ENCODE measurements around the gene PCSK6. TPM values are rescaled to one million over a fixed set of nuclear protein-coding genes. Genes with fewer than 3 reads are reported as not detected.

The PCSK6 gene
- polyA plus RNA-seq, 2 donors = 5.4 to 6.5 TPM

DNA sequence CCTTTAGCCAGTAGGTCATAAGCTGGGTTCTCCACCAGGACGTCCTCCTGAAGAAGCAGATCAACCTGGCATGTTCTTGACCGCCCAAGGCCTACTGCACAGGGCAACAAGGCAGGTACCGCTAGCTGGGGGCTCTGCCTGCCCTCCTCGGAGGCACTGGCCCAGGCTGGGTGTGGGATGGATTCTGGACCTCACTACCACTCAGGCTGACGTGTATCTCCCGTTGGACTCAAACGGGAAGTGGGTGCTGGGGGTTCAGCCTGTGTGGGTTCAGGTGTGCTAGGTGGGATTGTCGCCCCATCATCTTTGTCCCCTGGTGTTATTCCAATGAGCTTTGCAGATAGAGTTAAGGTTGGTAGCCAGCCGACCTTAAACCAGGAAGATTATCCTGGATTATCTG, 99.4 kb downstream of the PCSK6 start:
- WGBS, 2 donors = 83 to 86% methylated on average over 9 of the region's 9 CpGs
- Histone ChIP-seq H3K4me3 (ENCODE audit: low read depth in 1 of 2, low read length in 2 of 2) (no peak overlapping the region), H3K4me1 (ENCODE audit: control insufficient read depth in 2 of 2, insufficient read depth in 2 of 2, low read length in 1 of 2) (no peaks in the 10 kb centered on the region), H3K27me3 (ENCODE audit: control insufficient read depth in 1 of 2, insufficient read depth in 2 of 2, low read length in 2 of 2) (no peaks in the 10 kb centered on the region), H3K36me3 (ENCODE audit: control insufficient read depth in 2 of 2, insufficient read depth in 2 of 2, low read length in 1 of 2) (no peaks in the 10 kb centered on the region), H3K27ac (ENCODE audit: low read depth in 2 of 2, low read length in 1 of 2) (no peak overlapping the region), H3K9me3 (ENCODE audit: control insufficient read depth in 2 of 2, insufficient read depth in 1 of 2, low read depth in 1 of 2, low read length in 1 of 2) (no peaks in the 10 kb centered on the region)

- H3K4me1 ChIP-seq (ENCODE audit: control insufficient read depth in 2 of 2, insufficient read depth in 2 of 2, low read length in 1 of 2) = no peaks in the 10 kb centered on the region
- WGBS, 2 donors = 94 to 95% methylated on average over 9 of the region's 9 CpGs
- no peak overlapping the region for H3K4me3 ChIP-seq (ENCODE audit: low read depth in 1 of 2, low read length in 2 of 2)
- H3K27ac ChIP-seq (ENCODE audit: low read depth in 2 of 2, low read length in 1 of 2) = no peak overlapping the region
- no peaks in the 10 kb centered on the region for H3K27me3 ChIP-seq (ENCODE audit: control insufficient read depth in 1 of 2, insufficient read depth in 2 of 2, low read length in 2 of 2)
- H3K36me3 ChIP-seq (ENCODE audit: control insufficient read depth in 2 of 2, insufficient read depth in 2 of 2, low read length in 1 of 2) = no peaks in the 10 kb centered on the region
- H3K9me3 ChIP-seq (ENCODE audit: control insufficient read depth in 2 of 2, insufficient read depth in 1 of 2, low read depth in 1 of 2, low read length in 1 of 2) = no peaks in the 10 kb centered on the region
Measured at GRCh38 chr15:101389362-101389761, 100.1 kb downstream of the PCSK6 start.

DNA sequence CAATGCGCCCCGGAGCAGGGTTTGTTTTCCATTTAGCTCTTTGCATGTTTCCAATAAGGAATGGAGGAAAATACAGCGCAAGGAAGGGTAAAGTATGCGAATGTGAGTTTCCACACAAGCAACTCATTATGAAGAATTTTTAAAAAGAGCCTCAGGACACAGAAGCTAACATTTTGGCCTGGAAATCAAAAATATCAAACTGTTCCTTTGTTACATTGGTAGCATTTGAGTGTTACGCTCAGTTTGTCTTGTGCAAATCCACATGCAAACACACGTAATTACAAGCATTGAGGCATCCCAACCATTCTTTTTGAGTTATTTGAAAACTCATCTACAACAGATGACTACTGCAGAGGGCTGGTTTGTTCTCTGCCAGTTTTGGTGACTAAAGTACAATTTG, 101.5 kb downstream of the PCSK6 start:
- 76 to 79% methylated on average over 6 of the region's 6 CpGs for WGBS, 2 donors
- H3K4me3 ChIP-seq (ENCODE audit: low read depth in 1 of 2, low read length in 2 of 2) = no peak overlapping the region
- H3K27me3 ChIP-seq (ENCODE audit: control insufficient read depth in 1 of 2, insufficient read depth in 2 of 2, low read length in 2 of 2) = no peaks in the 10 kb centered on the region
- no peaks in the 10 kb centered on the region for H3K4me1 ChIP-seq (ENCODE audit: control insufficient read depth in 2 of 2, insufficient read depth in 2 of 2, low read length in 1 of 2)
- no peaks in the 10 kb centered on the region for H3K36me3 ChIP-seq (ENCODE audit: control insufficient read depth in 2 of 2, insufficient read depth in 2 of 2, low read length in 1 of 2)
- H3K27ac ChIP-seq (ENCODE audit: low read depth in 2 of 2, low read length in 1 of 2) = no peak overlapping the region
- H3K9me3 ChIP-seq (ENCODE audit: control insufficient read depth in 2 of 2, insufficient read depth in 1 of 2, low read depth in 1 of 2, low read length in 1 of 2) = no peaks in the 10 kb centered on the region

- whole genome bisulfite sequencing, 2 donors = 73 to 77% methylated on average over 9 of the region's 9 CpGs
- no peaks in the 10 kb centered on the region for H3K9me3 ChIP-seq (ENCODE audit: control insufficient read depth in 2 of 2, insufficient read depth in 1 of 2, low read depth in 1 of 2, low read length in 1 of 2)
- H3K4me1 ChIP-seq (ENCODE audit: control insufficient read depth in 2 of 2, insufficient read depth in 2 of 2, low read length in 1 of 2) = no peaks in the 10 kb centered on the region
Measured at GRCh38 chr15:101387574-101387973, 101.9 kb downstream of the PCSK6 start.

GRCh38 chr15:101386967-101387366, 102.5 kb downstream of the PCSK6 start:
- no peaks in the 10 kb centered on the region for H3K4me1 ChIP-seq (ENCODE audit: control insufficient read depth in 2 of 2, insufficient read depth in 2 of 2, low read length in 1 of 2)
- H3K9me3 ChIP-seq (ENCODE audit: control insufficient read depth in 2 of 2, insufficient read depth in 1 of 2, low read depth in 1 of 2, low read length in 1 of 2) = no peaks in the 10 kb centered on the region
- no peaks in the 10 kb centered on the region for H3K36me3 ChIP-seq (ENCODE audit: control insufficient read depth in 2 of 2, insufficient read depth in 2 of 2, low read length in 1 of 2)
- 82 to 83% methylated on average over 10 of the region's 10 CpGs for WGBS, 2 donors
- no peak overlapping the region for H3K27ac ChIP-seq (ENCODE audit: low read depth in 2 of 2, low read length in 1 of 2)
- H3K27me3 ChIP-seq (ENCODE audit: control insufficient read depth in 1 of 2, insufficient read depth in 2 of 2, low read length in 2 of 2) = no peaks in the 10 kb centered on the region
- H3K4me3 ChIP-seq (ENCODE audit: low read depth in 1 of 2, low read length in 2 of 2) = no peak overlapping the region

More at GRCh38 chr15:101387574-101387973, 101.9 kb downstream of the PCSK6 start:
- H3K4me3 ChIP-seq (ENCODE audit: low read depth in 1 of 2, low read length in 2 of 2) = no peak overlapping the region
- no peaks in the 10 kb centered on the region for H3K27me3 ChIP-seq (ENCODE audit: control insufficient read depth in 1 of 2, insufficient read depth in 2 of 2, low read length in 2 of 2)
- H3K36me3 ChIP-seq (ENCODE audit: control insufficient read depth in 2 of 2, insufficient read depth in 2 of 2, low read length in 1 of 2) = no peaks in the 10 kb centered on the region
- no peak overlapping the region for H3K27ac ChIP-seq (ENCODE audit: low read depth in 2 of 2, low read length in 1 of 2)

- Histone ChIP-seq H3K36me3 (ENCODE audit: control insufficient read depth in 2 of 2, insufficient read depth in 2 of 2, low read length in 1 of 2) (no peaks in the 10 kb centered on the region), H3K27me3 (ENCODE audit: control insufficient read depth in 1 of 2, insufficient read depth in 2 of 2, low read length in 2 of 2) (no peaks in the 10 kb centered on the region), H3K4me3 (ENCODE audit: low read depth in 1 of 2, low read length in 2 of 2) (no peak overlapping the region), H3K9me3 (ENCODE audit: control insufficient read depth in 2 of 2, insufficient read depth in 1 of 2, low read depth in 1 of 2, low read length in 1 of 2) (no peaks in the 10 kb centered on the region), H3K27ac (ENCODE audit: low read depth in 2 of 2, low read length in 1 of 2) (no peak overlapping the region), H3K4me1 (ENCODE audit: control insufficient read depth in 2 of 2, insufficient read depth in 2 of 2, low read length in 1 of 2) (no peaks in the 10 kb centered on the region)
- WGBS, 2 donors = 92 to 94% methylated on average over 18 of the region's 18 CpGs
Measured at GRCh38 chr15:101386006-101386405, 103.5 kb downstream of the PCSK6 start.

- no peaks in the 10 kb centered on the region for H3K4me1 ChIP-seq (ENCODE audit: control insufficient read depth in 2 of 2, insufficient read depth in 2 of 2, low read length in 1 of 2)
- no peaks in the 10 kb centered on the region for H3K36me3 ChIP-seq (ENCODE audit: control insufficient read depth in 2 of 2, insufficient read depth in 2 of 2, low read length in 1 of 2)
- 74 to 80% methylated on average over 14 of the region's 14 CpGs for WGBS, 2 donors
- no peak overlapping the region for H3K4me3 ChIP-seq (ENCODE audit: low read depth in 1 of 2, low read length in 2 of 2)
- no peaks in the 10 kb centered on the region for H3K27me3 ChIP-seq (ENCODE audit: control insufficient read depth in 1 of 2, insufficient read depth in 2 of 2, low read length in 2 of 2)
- H3K9me3 ChIP-seq (ENCODE audit: control insufficient read depth in 2 of 2, insufficient read depth in 1 of 2, low read depth in 1 of 2, low read length in 1 of 2) = no peaks in the 10 kb centered on the region
- H3K27ac ChIP-seq (ENCODE audit: low read depth in 2 of 2, low read length in 1 of 2) = no peak overlapping the region
Measured at GRCh38 chr15:101384276-101384675, 105.2 kb downstream of the PCSK6 start.

DNA sequence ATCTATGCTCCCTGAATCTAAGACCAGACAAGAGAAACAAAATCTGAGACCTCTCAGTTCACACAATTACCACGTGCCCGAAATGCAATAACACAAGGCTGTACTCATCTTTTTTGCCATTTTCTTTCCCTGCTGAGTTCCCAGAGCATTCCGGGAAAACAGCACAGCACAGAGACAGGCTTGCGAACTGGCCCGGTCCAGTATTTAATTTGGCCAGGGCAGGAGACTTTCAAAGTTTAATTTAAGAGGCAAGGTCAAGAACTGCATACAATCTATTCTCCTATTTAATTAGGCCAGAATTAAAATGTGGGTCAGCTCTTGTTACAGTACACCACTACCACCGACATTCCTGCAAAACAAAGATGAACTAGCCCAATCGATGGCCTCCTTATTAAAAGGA, 107.0 kb downstream of the PCSK6 start:
- Histone ChIP-seq H3K9me3 (ENCODE audit: control insufficient read depth in 2 of 2, insufficient read depth in 1 of 2, low read depth in 1 of 2, low read length in 1 of 2) (no peaks in the 10 kb centered on the region), H3K4me3 (ENCODE audit: low read depth in 1 of 2, low read length in 2 of 2) (no peak overlapping the region), H3K27ac (ENCODE audit: low read depth in 2 of 2, low read length in 1 of 2) (no peak overlapping the region), H3K36me3 (ENCODE audit: control insufficient read depth in 2 of 2, insufficient read depth in 2 of 2, low read length in 1 of 2) (no peaks in the 10 kb centered on the region), H3K4me1 (ENCODE audit: control insufficient read depth in 2 of 2, insufficient read depth in 2 of 2, low read length in 1 of 2) (no peaks in the 10 kb centered on the region), H3K27me3 (ENCODE audit: control insufficient read depth in 1 of 2, insufficient read depth in 2 of 2, low read length in 2 of 2) (no peaks in the 10 kb centered on the region)
- WGBS, 2 donors = 73 to 87% methylated on average over 7 of the region's 7 CpGs

- Histone ChIP-seq H3K4me1 (ENCODE audit: control insufficient read depth in 2 of 2, insufficient read depth in 2 of 2, low read length in 1 of 2) (no peaks in the 10 kb centered on the region), H3K36me3 (ENCODE audit: control insufficient read depth in 2 of 2, insufficient read depth in 2 of 2, low read length in 1 of 2) (no peaks in the 10 kb centered on the region), H3K9me3 (ENCODE audit: control insufficient read depth in 2 of 2, insufficient read depth in 1 of 2, low read depth in 1 of 2, low read length in 1 of 2) (no peaks in the 10 kb centered on the region), H3K27ac (ENCODE audit: low read depth in 2 of 2, low read length in 1 of 2) (no peak overlapping the region), H3K4me3 (ENCODE audit: low read depth in 1 of 2, low read length in 2 of 2) (no peak overlapping the region), H3K27me3 (ENCODE audit: control insufficient read depth in 1 of 2, insufficient read depth in 2 of 2, low read length in 2 of 2) (no peaks in the 10 kb centered on the region)
- 73 to 81% methylated on average over 14 of the region's 14 CpGs for WGBS, 2 donors
Measured at GRCh38 chr15:101381671-101382212, 107.8 kb downstream of the PCSK6 start.

- WGBS, 2 donors = 87 to 90% methylated on average over 15 of the region's 15 CpGs
- H3K27me3 ChIP-seq (ENCODE audit: control insufficient read depth in 1 of 2, insufficient read depth in 2 of 2, low read length in 2 of 2) = no peaks in the 10 kb centered on the region
- H3K27ac ChIP-seq (ENCODE audit: low read depth in 2 of 2, low read length in 1 of 2) = no peak overlapping the region
- H3K4me3 ChIP-seq (ENCODE audit: low read depth in 1 of 2, low read length in 2 of 2) = no peak overlapping the region
- H3K4me1 ChIP-seq (ENCODE audit: control insufficient read depth in 2 of 2, insufficient read depth in 2 of 2, low read length in 1 of 2) = no peaks in the 10 kb centered on the region
- no peaks in the 10 kb centered on the region for H3K9me3 ChIP-seq (ENCODE audit: control insufficient read depth in 2 of 2, insufficient read depth in 1 of 2, low read depth in 1 of 2, low read length in 1 of 2)
- no peaks in the 10 kb centered on the region for H3K36me3 ChIP-seq (ENCODE audit: control insufficient read depth in 2 of 2, insufficient read depth in 2 of 2, low read length in 1 of 2)
Measured at GRCh38 chr15:101380146-101380545, 109.4 kb downstream of the PCSK6 start.

Measured in esophagus (tissue), 2 donors.